GM19238 (cell line): Measurements from ENCODE around the gene RNASEL.
"Not testable (repeated sequence)": the region's sequence is repeated elsewhere in the genome, so short reads cannot be mapped to it uniquely, and the experiment has no call there.

Source experiments
- DNase-seq: peaks from one replicate; pipeline ENCODE4 v3.0.0; 2011; ENCODE audit warnings: low spot score; ENCODE audit not compliant: insufficient read length

The RNASEL gene

GRCh38 chr1:182564406-182565004 is 24.6 kb downstream of the RNASEL start:
- no peak for DNase-seq

GRCh38 chr1:182563095-182563494 is 26.0 kb downstream of the RNASEL start:
- no peak for DNase-seq

- no peak for DNase-seq
These were observed 27.6 kb downstream of the RNASEL start for GRCh38 chr1:182561456-182561855.

- DNase-seq: no peak
These were observed 28.6 kb downstream of the RNASEL start for GRCh38 chr1:182560392-182560984.

- DNase-seq: no peak
These were observed 32.8 kb downstream of the RNASEL start for GRCh38 chr1:182556279-182556678.

- no peak for DNase-seq
These were observed 33.6 kb downstream of the RNASEL start for GRCh38 chr1:182555493-182555892.

GRCh38 chr1:182552527-182552926 is 36.5 kb downstream of the RNASEL start:
- no peak for DNase-seq

- no peak for DNase-seq
These were observed 39.2 kb downstream of the RNASEL start for GRCh38 chr1:182549811-182550210.

- no peak for DNase-seq
These were observed 39.7 kb downstream of the RNASEL start for GRCh38 chr1:182549346-182549745.

GRCh38 chr1:182533896-182534295 is 55.2 kb downstream of the RNASEL start:
- DNase-seq: no peak

GRCh38 chr1:182528206-182528605 is 60.9 kb downstream of the RNASEL start:
- DNase-seq: not testable (repeated sequence)

- no peak for DNase-seq
These were observed 61.4 kb downstream of the RNASEL start for GRCh38 chr1:182527680-182528079.

- no peak for DNase-seq
These were observed 63.7 kb downstream of the RNASEL start for GRCh38 chr1:182525342-182525741.
